Measurements from ENCODE around the gene DNAJC18.

Gene DNAJC18

GRCh38 chr5:139378101-139378825, 61.1 kb downstream of the DNAJC18 start:
- peaks cover 5% of the 10 kb centered on the region for H3K4me1 Mint-ChIP-seq (ENCODE audit: low read depth)
- no peak for DNase-seq (ENCODE audit: low spot score)
- H3K9me3 Mint-ChIP-seq = no peaks in the 10 kb centered on the region
- peaks cover 12% of the 10 kb centered on the region for H3K36me3 Mint-ChIP-seq (ENCODE audit: low read depth)
- no peaks in the 10 kb centered on the region for H3K27me3 Mint-ChIP-seq (ENCODE audit: low read depth)
- H3K4me3 Mint-ChIP-seq = no peak overlapping the region
- H3K27ac Mint-ChIP-seq = no peak overlapping the region

GRCh38 chr5:139377226-139377625, 62.1 kb downstream of the DNAJC18 start:
- Mint-ChIP-seq H3K36me3 (ENCODE audit: low read depth) (peaks cover 16% of the 10 kb centered on the region), H3K27me3 (ENCODE audit: low read depth) (no peaks in the 10 kb centered on the region), H3K9me3 (no peaks in the 10 kb centered on the region), H3K4me3 (no peak overlapping the region), H3K27ac (no peak overlapping the region), H3K4me1 (ENCODE audit: low read depth) (peaks cover 5% of the 10 kb centered on the region)
- no peak for DNase-seq (ENCODE audit: low spot score)

- Mint-ChIP-seq H3K27me3 (ENCODE audit: low read depth) (no peaks in the 10 kb centered on the region), H3K36me3 (ENCODE audit: low read depth) (peaks cover 20% of the 10 kb centered on the region), H3K4me3 (no peak overlapping the region), H3K4me1 (ENCODE audit: low read depth) (peaks cover 13% of the 10 kb centered on the region), H3K9me3 (no peaks in the 10 kb centered on the region), H3K27ac (no peak overlapping the region)
- DNase-seq (ENCODE audit: low spot score) = no peak
These were observed 63.0 kb downstream of the DNAJC18 start for GRCh38 chr5:139376364-139376763.

GRCh38 chr5:139374909-139375308, 64.4 kb downstream of the DNAJC18 start:
- no peaks in the 10 kb centered on the region for H3K9me3 Mint-ChIP-seq
- no peak overlapping the region for H3K4me3 Mint-ChIP-seq

GRCh38 chr5:139371482-139372435, 67.6 kb downstream of the DNAJC18 start:
- Mint-ChIP-seq H3K36me3 (ENCODE audit: low read depth) (peaks cover 25% of the 10 kb centered on the region), H3K4me3 (no peak overlapping the region), H3K9me3 (no peaks in the 10 kb centered on the region), H3K4me1 (ENCODE audit: low read depth) (peaks cover 10% of the 10 kb centered on the region), H3K27me3 (ENCODE audit: low read depth) (no peaks in the 10 kb centered on the region), H3K27ac (no peak overlapping the region)
- no peak for DNase-seq (ENCODE audit: low spot score)

More at GRCh38 chr5:139374909-139375308, 64.4 kb downstream of the DNAJC18 start:
- DNase-seq (ENCODE audit: low spot score) = no peak
- no peaks in the 10 kb centered on the region for H3K27me3 Mint-ChIP-seq (ENCODE audit: low read depth)
- H3K27ac Mint-ChIP-seq = no peak overlapping the region
- H3K36me3 Mint-ChIP-seq (ENCODE audit: low read depth) = peaks cover 24% of the 10 kb centered on the region
- peaks cover 15% of the 10 kb centered on the region for H3K4me1 Mint-ChIP-seq (ENCODE audit: low read depth)

- H3K4me3 Mint-ChIP-seq = no peak overlapping the region
- no peak for DNase-seq (ENCODE audit: low spot score)
These were observed 70.1 kb downstream of the DNAJC18 start for GRCh38 chr5:139369181-139369580.

GRCh38 chr5:139368613-139369012, 70.7 kb downstream of the DNAJC18 start:
- H3K9me3 Mint-ChIP-seq = no peaks in the 10 kb centered on the region
- no peak overlapping the region for H3K27ac Mint-ChIP-seq
- H3K4me1 Mint-ChIP-seq (ENCODE audit: low read depth) = peaks cover 10% of the 10 kb centered on the region
- peaks cover 43% of the 10 kb centered on the region for H3K36me3 Mint-ChIP-seq (ENCODE audit: low read depth)
- no peak overlapping the region for H3K4me3 Mint-ChIP-seq
- H3K27me3 Mint-ChIP-seq (ENCODE audit: low read depth) = no peaks in the 10 kb centered on the region
- DNase-seq (ENCODE audit: low spot score) = no peak

More at GRCh38 chr5:139369181-139369580, 70.1 kb downstream of the DNAJC18 start:
- Mint-ChIP-seq H3K27me3 (ENCODE audit: low read depth) (no peaks in the 10 kb centered on the region), H3K9me3 (no peaks in the 10 kb centered on the region), H3K4me1 (ENCODE audit: low read depth) (peaks cover 10% of the 10 kb centered on the region), H3K27ac (no peak overlapping the region), H3K36me3 (ENCODE audit: low read depth) (peaks cover 38% of the 10 kb centered on the region)

- Mint-ChIP-seq H3K4me3 (no peak overlapping the region), H3K36me3 (ENCODE audit: low read depth) (peaks cover 45% of the 10 kb centered on the region), H3K27ac (no peak overlapping the region), H3K9me3 (no peaks in the 10 kb centered on the region), H3K4me1 (ENCODE audit: low read depth) (no peaks in the 10 kb centered on the region), H3K27me3 (ENCODE audit: low read depth) (no peaks in the 10 kb centered on the region)
- no peak for DNase-seq (ENCODE audit: low spot score)
These were observed 74.9 kb downstream of the DNAJC18 start for GRCh38 chr5:139364466-139364865.

GRCh38 chr5:139363937-139364336, 75.4 kb downstream of the DNAJC18 start:
- H3K36me3 Mint-ChIP-seq (ENCODE audit: low read depth) = peaks cover 45% of the 10 kb centered on the region
- H3K4me1 Mint-ChIP-seq (ENCODE audit: low read depth) = no peaks in the 10 kb centered on the region
- H3K9me3 Mint-ChIP-seq = no peaks in the 10 kb centered on the region
- H3K27me3 Mint-ChIP-seq (ENCODE audit: low read depth) = no peaks in the 10 kb centered on the region
- no peak overlapping the region for H3K27ac Mint-ChIP-seq
- no peak for DNase-seq (ENCODE audit: low spot score)
- H3K4me3 Mint-ChIP-seq = no peak overlapping the region

GRCh38 chr5:139361835-139362429, 77.4 kb downstream of the DNAJC18 start:
- Mint-ChIP-seq H3K27me3 (ENCODE audit: low read depth) (no peaks in the 10 kb centered on the region), H3K4me1 (ENCODE audit: low read depth) (no peaks in the 10 kb centered on the region), H3K4me3 (no peak overlapping the region), H3K36me3 (ENCODE audit: low read depth) (peaks cover 49% of the 10 kb centered on the region), H3K9me3 (no peaks in the 10 kb centered on the region), H3K27ac (no peak overlapping the region)
- no peak for DNase-seq (ENCODE audit: low spot score)

- no peak overlapping the region for H3K27ac Mint-ChIP-seq
- no peak for DNase-seq (ENCODE audit: low spot score)
- peaks cover 41% of the 10 kb centered on the region for H3K36me3 Mint-ChIP-seq (ENCODE audit: low read depth)
- H3K4me3 Mint-ChIP-seq = no peak overlapping the region
- no peaks in the 10 kb centered on the region for H3K9me3 Mint-ChIP-seq
- no peaks in the 10 kb centered on the region for H3K27me3 Mint-ChIP-seq (ENCODE audit: low read depth)
- no peaks in the 10 kb centered on the region for H3K4me1 Mint-ChIP-seq (ENCODE audit: low read depth)
These were observed 78.9 kb downstream of the DNAJC18 start for GRCh38 chr5:139360384-139360783.

Data from T-helper 2 cell treated with Interferon-gamma antibody and Interleukin-4, amounts not matched to agents 5 μg/mL and 100 μg/mL, for 36 hours (primary cell).